ENCODE measurements around the gene SPINT3.

SPINT3 gene

GRCh38 chr20:45515147-45515913 lies at the start of gene SPINT3:
Gene SPINT3, minus strand, starts transcription at chr20:45515622. Its CDS starts 14 bp downstream, at chr20:45515608.
- no peaks in the 10 kb centered on the region for H3K36me3 Mint-ChIP-seq
- ATAC-seq: no peak
- no peaks in the 10 kb centered on the region for H3K9me3 Mint-ChIP-seq
- H3K27me3 Mint-ChIP-seq: peaks cover 31% of the 10 kb centered on the region
- no peaks in the 10 kb centered on the region for H3K4me1 Mint-ChIP-seq
- no peak within 1 kb of the TSS for H3K4me3 Mint-ChIP-seq
- H3K27ac Mint-ChIP-seq: no peak within 1 kb of the TSS

DNA sequence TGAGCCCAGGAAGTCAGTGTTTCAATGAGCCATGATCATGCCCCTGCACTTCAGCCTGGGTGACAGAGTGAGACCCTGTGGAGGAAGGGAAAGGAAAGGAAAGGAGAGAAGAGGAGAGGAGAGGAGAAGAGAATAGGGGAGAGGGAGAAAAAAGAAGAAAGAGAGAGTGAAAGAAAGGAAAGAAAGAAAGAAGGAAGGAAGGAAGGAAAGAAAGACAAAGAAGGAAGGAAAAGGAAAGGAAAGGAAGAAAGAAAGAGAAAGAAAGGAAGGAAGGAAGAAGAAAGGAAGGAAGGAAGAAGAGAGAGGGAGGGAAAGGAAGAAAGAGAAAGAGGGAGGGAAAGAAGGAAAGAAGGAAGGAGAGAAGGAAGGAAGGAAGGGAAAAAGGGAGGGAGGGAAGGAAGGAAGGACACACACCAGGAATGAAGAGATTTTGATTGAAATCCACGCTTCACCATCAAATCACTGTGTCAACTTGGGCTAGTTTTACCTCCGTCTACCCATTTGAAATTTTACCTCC lies 49.4 kb upstream of the SPINT3 start:
- no peaks in the 10 kb centered on the region for H3K36me3 Mint-ChIP-seq
- H3K27ac Mint-ChIP-seq: no peak overlapping the region
- H3K27me3 Mint-ChIP-seq: peaks cover 32% of the 10 kb centered on the region
- peaks cover 3% of the 10 kb centered on the region for H3K9me3 Mint-ChIP-seq
- H3K4me3 Mint-ChIP-seq: no peak overlapping the region
- no peak for ATAC-seq
- H3K4me1 Mint-ChIP-seq: no peaks in the 10 kb centered on the region

DNA sequence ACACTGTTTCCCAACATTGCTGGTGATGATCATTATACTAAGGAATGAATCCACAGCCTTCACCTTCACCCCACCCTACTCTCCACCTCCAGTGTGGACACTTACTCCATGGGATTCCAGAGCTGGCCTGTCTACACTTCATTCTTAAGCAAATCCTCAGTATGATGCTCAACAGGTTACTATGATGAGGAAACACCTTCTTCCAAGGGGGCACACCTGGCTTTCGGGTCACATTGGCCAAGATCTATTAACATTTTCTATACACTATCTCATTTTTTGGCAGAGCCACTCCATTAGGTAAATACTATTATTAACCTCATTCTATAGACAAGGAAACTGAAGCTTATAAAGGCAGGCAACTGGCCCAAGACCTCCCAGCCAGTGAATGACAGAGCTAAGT lies 39.8 kb upstream of the SPINT3 start:
- no peak for ATAC-seq
- H3K27ac Mint-ChIP-seq: no peak overlapping the region
- peaks cover 3% of the 10 kb centered on the region for H3K36me3 Mint-ChIP-seq
- H3K4me1 Mint-ChIP-seq: no peaks in the 10 kb centered on the region
- H3K9me3 Mint-ChIP-seq: peaks cover 4% of the 10 kb centered on the region
- no peak overlapping the region for H3K4me3 Mint-ChIP-seq
- H3K27me3 Mint-ChIP-seq: peaks cover 38% of the 10 kb centered on the region

GRCh38 chr20:45552456-45552855 lies 37.0 kb upstream of the SPINT3 start:
- H3K4me3 Mint-ChIP-seq: no peak overlapping the region
- H3K4me1 Mint-ChIP-seq: no peaks in the 10 kb centered on the region
- peaks cover 46% of the 10 kb centered on the region for H3K27me3 Mint-ChIP-seq
- H3K27ac Mint-ChIP-seq: no peak overlapping the region
- ATAC-seq: no peak
- H3K9me3 Mint-ChIP-seq: peaks cover 8% of the 10 kb centered on the region
- H3K36me3 Mint-ChIP-seq: peaks cover 8% of the 10 kb centered on the region

DNA sequence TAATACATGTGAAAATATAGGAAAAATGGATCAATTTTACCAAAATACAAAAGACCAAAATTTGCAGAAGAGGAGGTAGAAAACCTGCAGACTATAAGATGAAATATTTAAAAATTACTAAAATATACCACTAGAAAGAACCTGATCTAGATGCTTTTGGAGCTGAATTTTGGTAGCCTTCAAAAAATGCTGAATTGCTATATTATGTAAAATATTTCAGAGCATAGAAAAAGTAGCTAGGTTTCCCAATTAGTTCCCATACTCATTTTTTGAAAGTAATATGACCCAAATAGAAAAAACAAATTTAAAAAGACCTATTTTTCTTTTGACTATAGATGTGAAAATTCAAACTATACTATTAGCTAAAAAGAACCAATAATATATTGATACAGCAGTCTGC lies 35.3 kb upstream of the SPINT3 start:
- Mint-ChIP-seq H3K27me3 (peaks cover 41% of the 10 kb centered on the region), H3K4me3 (no peak overlapping the region), H3K27ac (no peak overlapping the region), H3K4me1 (no peaks in the 10 kb centered on the region), H3K36me3 (peaks cover 8% of the 10 kb centered on the region), H3K9me3 (peaks cover 8% of the 10 kb centered on the region)
- no peak for ATAC-seq

- H3K4me3 Mint-ChIP-seq: no peak overlapping the region
- ATAC-seq: no peak
- H3K27ac Mint-ChIP-seq: no peak overlapping the region
- peaks cover 8% of the 10 kb centered on the region for H3K9me3 Mint-ChIP-seq
- H3K36me3 Mint-ChIP-seq: peaks cover 8% of the 10 kb centered on the region
- peaks cover 33% of the 10 kb centered on the region for H3K27me3 Mint-ChIP-seq
- no peaks in the 10 kb centered on the region for H3K4me1 Mint-ChIP-seq
Observed at GRCh38 chr20:45548410-45548809, 33.0 kb upstream of the SPINT3 start.

GRCh38 chr20:45547206-45547770 lies 31.9 kb upstream of the SPINT3 start, which contains the start of gene EPPIN:
Gene EPPIN, minus strand, starts transcription at chr20:45547401. Its CDS starts 44 bp downstream, at chr20:45547357.
- Mint-ChIP-seq H3K27ac (no peak within 1 kb of the TSS), H3K27me3 (peaks cover 33% of the 10 kb centered on the region), H3K9me3 (peaks cover 8% of the 10 kb centered on the region), H3K36me3 (peaks cover 8% of the 10 kb centered on the region), H3K4me3 (no peak within 1 kb of the TSS), H3K4me1 (no peaks in the 10 kb centered on the region)
- ATAC-seq: no peak

DNA sequence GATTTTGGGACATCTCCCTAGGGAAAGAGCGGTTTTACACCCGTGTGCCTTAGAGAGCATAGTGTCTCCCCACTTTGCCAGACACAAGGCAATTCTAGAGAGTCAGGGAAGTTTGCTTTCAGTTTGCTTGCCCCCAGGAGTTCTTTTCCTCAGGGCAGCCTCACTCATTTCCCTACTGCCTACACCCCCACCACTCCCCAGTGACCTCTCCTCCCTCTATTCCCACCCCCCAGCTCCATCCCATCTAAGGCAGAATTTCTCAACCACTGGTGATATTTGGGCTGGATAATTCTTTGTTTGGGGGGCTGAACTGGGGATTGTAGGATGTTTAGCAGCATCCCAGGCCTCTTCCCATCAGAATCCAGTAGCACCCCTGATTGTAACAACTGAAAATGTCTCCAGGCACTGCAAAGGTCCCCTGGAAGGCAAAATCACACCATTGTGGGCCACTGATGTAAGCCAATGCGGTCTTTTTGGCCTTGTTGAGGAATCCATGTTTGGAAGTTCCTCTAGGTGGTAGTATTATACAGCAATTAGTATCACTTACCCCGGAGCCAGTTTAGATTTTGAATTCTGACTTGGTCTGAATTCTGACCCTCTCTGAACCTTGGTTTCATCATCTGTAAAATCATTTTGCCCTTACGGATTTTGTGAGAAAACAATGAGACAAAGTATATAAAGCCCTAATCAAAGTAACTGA lies 30.5 kb upstream of the SPINT3 start:
- no peak overlapping the region for H3K4me3 Mint-ChIP-seq
- no peaks in the 10 kb centered on the region for H3K4me1 Mint-ChIP-seq
- peaks cover 9% of the 10 kb centered on the region for H3K9me3 Mint-ChIP-seq
- no peak for ATAC-seq
- no peak overlapping the region for H3K27ac Mint-ChIP-seq
- peaks cover 45% of the 10 kb centered on the region for H3K27me3 Mint-ChIP-seq
- peaks cover 8% of the 10 kb centered on the region for H3K36me3 Mint-ChIP-seq

GRCh38 chr20:45545351-45545750 lies 29.9 kb upstream of the SPINT3 start:
- Mint-ChIP-seq H3K27me3 (peaks cover 41% of the 10 kb centered on the region), H3K9me3 (peaks cover 8% of the 10 kb centered on the region), H3K4me3 (no peak overlapping the region), H3K36me3 (peaks cover 6% of the 10 kb centered on the region), H3K27ac (no peak overlapping the region), H3K4me1 (no peaks in the 10 kb centered on the region)
- ATAC-seq: no peak

DNA sequence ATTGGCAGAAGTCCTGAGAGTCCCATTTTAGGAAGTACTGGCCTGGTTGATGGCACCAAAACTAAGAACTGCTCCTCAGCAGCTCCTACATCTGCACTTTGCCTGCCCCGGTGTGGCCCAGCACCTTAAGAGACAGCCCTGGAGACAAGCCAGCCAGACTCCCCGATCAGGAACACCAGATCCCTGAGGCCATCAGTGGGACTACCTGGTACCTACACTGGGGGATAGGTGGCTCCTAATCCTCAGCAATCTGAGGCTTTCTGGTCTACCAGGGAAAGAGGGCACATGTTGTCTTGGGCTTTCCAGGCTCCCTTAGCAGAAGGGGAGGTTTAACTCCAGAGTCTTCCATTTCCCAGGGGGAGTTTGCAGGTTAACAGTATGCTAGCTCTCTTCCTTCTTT lies 24.0 kb upstream of the SPINT3 start, which contains the start of gene WFDC6:
Gene WFDC6 (minus strand): TSS at position 101 of the 400 bp plus-strand sequence. CDS start 75 bp downstream, at position 26.
- H3K36me3 Mint-ChIP-seq: no peaks in the 10 kb centered on the region
- H3K4me1 Mint-ChIP-seq: no peaks in the 10 kb centered on the region
- ATAC-seq: no peak
- H3K4me3 Mint-ChIP-seq: no peak within 1 kb of the TSS
- peaks cover 22% of the 10 kb centered on the region for H3K27me3 Mint-ChIP-seq
- H3K27ac Mint-ChIP-seq: no peak within 1 kb of the TSS
- peaks cover 2% of the 10 kb centered on the region for H3K9me3 Mint-ChIP-seq

DNA sequence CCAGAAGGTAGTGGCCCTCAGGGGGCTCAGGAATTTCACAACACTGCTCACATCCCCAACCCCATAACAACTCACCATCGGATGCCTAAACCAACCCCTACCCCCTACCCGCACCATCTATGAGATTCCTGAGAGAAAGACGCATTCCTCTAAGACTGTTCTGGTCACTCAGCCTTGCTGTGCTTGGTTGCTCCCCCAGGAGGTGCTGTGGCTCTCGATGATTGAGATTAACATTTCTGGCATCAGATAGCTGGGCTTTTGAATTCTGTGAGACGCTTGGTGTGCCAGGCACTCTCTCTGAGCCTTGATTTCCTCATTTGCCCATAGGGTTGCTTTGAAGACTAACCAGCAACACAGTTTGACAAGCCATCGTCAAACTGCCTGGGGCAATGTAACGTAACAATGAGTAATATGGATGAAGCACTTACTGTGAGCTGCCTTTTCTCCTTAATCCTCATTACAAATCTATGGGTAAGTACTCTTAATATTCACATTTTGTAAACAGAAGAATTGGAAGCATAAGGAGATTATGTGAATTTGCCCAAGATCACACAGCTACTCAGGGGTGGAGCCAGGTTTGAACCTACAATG lies 22.9 kb upstream of the SPINT3 start:
- ATAC-seq: no peak
- H3K27ac Mint-ChIP-seq: no peak overlapping the region
- no peaks in the 10 kb centered on the region for H3K4me1 Mint-ChIP-seq
- peaks cover 2% of the 10 kb centered on the region for H3K9me3 Mint-ChIP-seq
- no peak overlapping the region for H3K4me3 Mint-ChIP-seq
- no peaks in the 10 kb centered on the region for H3K36me3 Mint-ChIP-seq
- H3K27me3 Mint-ChIP-seq: peaks cover 22% of the 10 kb centered on the region

DNA sequence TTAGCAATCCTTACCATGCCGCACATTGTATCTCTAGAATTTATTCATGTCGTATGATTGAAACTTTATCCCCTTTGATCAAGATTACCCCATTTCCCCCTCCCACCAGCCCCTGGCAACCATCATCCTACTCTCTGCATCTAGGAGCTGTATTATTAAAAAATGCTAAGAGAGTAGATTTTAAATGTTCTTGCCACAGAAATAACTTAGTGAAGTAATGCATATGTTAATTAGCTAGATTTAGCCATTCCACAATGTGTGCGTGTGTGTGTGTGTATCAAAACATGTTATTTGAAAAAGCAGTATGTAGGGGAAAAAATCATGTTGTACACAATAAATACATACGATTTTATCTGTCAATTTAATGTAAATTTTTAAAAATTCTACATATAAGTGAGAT lies 11.9 kb upstream of the SPINT3 start:
- Mint-ChIP-seq H3K27ac (no peak overlapping the region), H3K9me3 (no peaks in the 10 kb centered on the region), H3K27me3 (peaks cover 71% of the 10 kb centered on the region), H3K4me3 (no peak overlapping the region), H3K4me1 (no peaks in the 10 kb centered on the region), H3K36me3 (no peaks in the 10 kb centered on the region)
- ATAC-seq: no peak

GRCh38 chr20:45523821-45524220 lies 8.4 kb upstream of the SPINT3 start:
- Mint-ChIP-seq H3K9me3 (no peaks in the 10 kb centered on the region), H3K27me3 (peaks cover 54% of the 10 kb centered on the region), H3K27ac (no peak overlapping the region), H3K36me3 (no peaks in the 10 kb centered on the region), H3K4me3 (no peak overlapping the region), H3K4me1 (no peaks in the 10 kb centered on the region)
- no peak for ATAC-seq

GRCh38 chr20:45518282-45518681 lies 2.9 kb upstream of the SPINT3 start:
- no peak for ATAC-seq
- no peaks in the 10 kb centered on the region for H3K9me3 Mint-ChIP-seq
- no peak overlapping the region for H3K27ac Mint-ChIP-seq
- H3K4me1 Mint-ChIP-seq: no peaks in the 10 kb centered on the region
- peaks cover 26% of the 10 kb centered on the region for H3K27me3 Mint-ChIP-seq
- H3K4me3 Mint-ChIP-seq: no peak overlapping the region
- no peaks in the 10 kb centered on the region for H3K36me3 Mint-ChIP-seq

- no peak overlapping the region for H3K27ac Mint-ChIP-seq
- no peaks in the 10 kb centered on the region for H3K36me3 Mint-ChIP-seq
- no peaks in the 10 kb centered on the region for H3K9me3 Mint-ChIP-seq
- H3K4me1 Mint-ChIP-seq: peaks cover 20% of the 10 kb centered on the region
- ATAC-seq: no peak
- no peak overlapping the region for H3K4me3 Mint-ChIP-seq
- peaks cover 52% of the 10 kb centered on the region for H3K27me3 Mint-ChIP-seq
Observed at GRCh38 chr20:45510242-45510862, 5.1 kb downstream of the SPINT3 start.
